Ectodermal cell (in vitro differentiated cells): ENCODE measurements around the gene SMYD3.

Experiments used
- H3K27ac ChIP-seq: 2 replicates; pipeline ENCODE4 v1.7.0; 2013; ENCODE audit warnings: mild to moderate bottlenecking, low read depth, low read length; ENCODE audit not compliant: insufficient read depth, poor library complexity, severe bottlenecking
- H3K27me3 ChIP-seq: 2 replicates; pipeline ENCODE4 v1.7.0; 2013; ENCODE audit warnings: mild to moderate bottlenecking, low read length; ENCODE audit not compliant: insufficient read depth, control insufficient read depth, poor library complexity, severe bottlenecking
- H3K36me3 ChIP-seq: one replicate; pipeline ENCODE4 v1.7.0; 2013; ENCODE audit warnings: low read length; ENCODE audit not compliant: control insufficient read depth, insufficient read depth
- H3K4me1 ChIP-seq: one replicate; pipeline ENCODE4 v1.7.0; 2013; ENCODE audit warnings: low read length; ENCODE audit not compliant: control insufficient read depth, insufficient read depth
- H3K4me3 ChIP-seq: 2 replicates; pipeline ENCODE4 v1.7.0; 2013; ENCODE audit warnings: low read depth, low read length, control low read depth; ENCODE audit not compliant: insufficient read depth
- H3K9me3 ChIP-seq: 2 replicates; pipeline ENCODE4 v1.7.0; 2013; ENCODE audit warnings: mild to moderate bottlenecking, low read length, moderate library complexity; ENCODE audit not compliant: control insufficient read depth
- WGBS, 2 experiments: methylation state at CpG; one replicate each; pipeline ENCODE4 v1.1.7; 2013; ENCODE audit warnings: missing lambda C conversion rate in 2 of 2; 5-methylcytosine and 5-hydroxymethylcytosine counted together

SMYD3 gene

DNA sequence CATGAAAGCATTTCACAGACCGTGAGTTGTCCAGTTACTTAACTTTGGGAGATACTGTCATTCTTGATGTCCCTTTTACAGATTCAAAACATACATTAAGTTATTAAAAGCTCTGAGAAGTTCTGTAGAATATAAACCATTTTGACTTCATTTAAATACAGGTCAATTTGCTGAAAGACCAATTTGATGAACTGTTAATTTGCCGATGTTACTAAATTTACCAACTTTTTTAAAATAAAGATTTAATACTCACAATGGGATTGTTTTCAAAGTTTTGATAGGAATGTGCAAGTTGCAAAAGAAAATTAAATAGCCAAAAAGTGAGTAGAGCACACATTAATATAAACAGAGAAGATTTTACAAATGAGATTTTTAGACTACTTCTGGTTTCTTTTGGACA, 666.1 kb downstream of the SMYD3 start:
- H3K27me3 ChIP-seq: no peaks in the 10 kb centered on the region
- H3K4me1 ChIP-seq: peaks cover 5% of the 10 kb centered on the region
- WGBS, 2 experiments: 83 to 96% methylated on average over 1 of the region's 2 CpGs
- no peaks in the 10 kb centered on the region for H3K36me3 ChIP-seq
- no peak overlapping the region for H3K27ac ChIP-seq
- H3K9me3 ChIP-seq: no peaks in the 10 kb centered on the region
- H3K4me3 ChIP-seq: no peak overlapping the region

DNA sequence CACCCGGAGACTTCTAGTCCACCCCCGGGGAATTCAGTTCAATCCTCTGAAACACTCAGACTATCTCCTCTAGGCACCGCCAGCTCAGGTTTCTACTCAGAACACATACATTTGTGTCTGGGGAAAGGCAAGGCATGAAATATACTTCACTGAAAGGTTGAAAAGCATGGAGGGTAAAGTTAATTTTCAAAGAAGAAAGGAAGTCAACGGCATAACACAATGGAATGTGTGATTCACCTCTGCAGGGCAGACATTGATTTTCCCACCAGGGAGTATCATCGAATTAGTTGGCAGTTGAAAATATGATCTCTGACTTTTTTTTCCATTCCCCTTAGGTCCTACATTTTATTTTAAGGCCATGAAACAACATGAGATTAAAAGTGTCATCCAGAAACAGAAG, 669.4 kb downstream of the SMYD3 start:
- no peaks in the 10 kb centered on the region for H3K27me3 ChIP-seq
- 77 to 88% methylated on average over 4 to 5 of the region's 5 CpGs for WGBS, 2 experiments
- H3K27ac ChIP-seq: no peak overlapping the region
- H3K4me1 ChIP-seq: peaks cover 5% of the 10 kb centered on the region
- no peak overlapping the region for H3K4me3 ChIP-seq
- no peaks in the 10 kb centered on the region for H3K9me3 ChIP-seq
- H3K36me3 ChIP-seq: no peaks in the 10 kb centered on the region

- 97 to 99% methylated on average over 6 of the region's 6 CpGs for WGBS, 2 experiments
- no peaks in the 10 kb centered on the region for H3K9me3 ChIP-seq
- H3K4me3 ChIP-seq: no peak overlapping the region
- no peaks in the 10 kb centered on the region for H3K36me3 ChIP-seq
- no peak overlapping the region for H3K27ac ChIP-seq
- H3K4me1 ChIP-seq: peaks cover 5% of the 10 kb centered on the region
- H3K27me3 ChIP-seq: no peaks in the 10 kb centered on the region
Measured at GRCh38 chr1:245835386-245835785, 671.7 kb downstream of the SMYD3 start.

- H3K27ac ChIP-seq: no peak overlapping the region
- WGBS, 2 experiments: 88 to 92% methylated on average over 5 of the region's 5 CpGs
- no peaks in the 10 kb centered on the region for H3K36me3 ChIP-seq
- no peak overlapping the region for H3K4me3 ChIP-seq
- peaks cover 5% of the 10 kb centered on the region for H3K4me1 ChIP-seq
- H3K9me3 ChIP-seq: no peaks in the 10 kb centered on the region
- no peaks in the 10 kb centered on the region for H3K27me3 ChIP-seq
Measured at GRCh38 chr1:245834002-245834401, 673.1 kb downstream of the SMYD3 start.

- Histone ChIP-seq H3K4me3 (no peak overlapping the region), H3K36me3 (no peaks in the 10 kb centered on the region), H3K27me3 (no peaks in the 10 kb centered on the region), H3K27ac (no peak overlapping the region), H3K9me3 (no peaks in the 10 kb centered on the region), H3K4me1 (peaks cover 5% of the 10 kb centered on the region)
- WGBS, 2 experiments: 93 to 96% methylated on average over 6 to 7 of the region's 7 CpGs
Measured at GRCh38 chr1:245832771-245833527, 674.1 kb downstream of the SMYD3 start.

DNA sequence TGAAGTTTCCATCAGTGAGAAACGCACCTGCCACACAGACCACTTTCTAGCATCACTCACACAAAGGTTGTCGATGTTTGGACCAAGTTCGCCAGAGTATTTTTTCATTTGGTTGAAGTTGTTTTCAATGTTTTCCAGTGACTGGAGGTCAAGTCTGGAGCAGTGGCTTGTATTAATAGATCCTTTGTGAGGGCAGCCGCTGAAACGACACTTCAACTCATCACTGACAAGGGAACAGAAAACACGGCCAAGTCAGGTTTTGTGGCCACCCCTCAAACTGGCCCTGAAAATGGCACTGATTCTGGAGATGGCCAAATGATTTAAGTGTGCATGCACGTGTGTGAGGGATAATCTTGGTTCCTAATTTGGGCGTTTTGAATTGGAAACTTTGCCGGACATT, 675.6 kb downstream of the SMYD3 start:
- WGBS, 2 experiments: 83 to 84% methylated on average over 9 of the region's 9 CpGs
- no peaks in the 10 kb centered on the region for H3K27me3 ChIP-seq
- no peaks in the 10 kb centered on the region for H3K9me3 ChIP-seq
- H3K27ac ChIP-seq: no peak overlapping the region
- H3K4me3 ChIP-seq: no peak overlapping the region
- no peaks in the 10 kb centered on the region for H3K36me3 ChIP-seq
- H3K4me1 ChIP-seq: no peaks in the 10 kb centered on the region

DNA sequence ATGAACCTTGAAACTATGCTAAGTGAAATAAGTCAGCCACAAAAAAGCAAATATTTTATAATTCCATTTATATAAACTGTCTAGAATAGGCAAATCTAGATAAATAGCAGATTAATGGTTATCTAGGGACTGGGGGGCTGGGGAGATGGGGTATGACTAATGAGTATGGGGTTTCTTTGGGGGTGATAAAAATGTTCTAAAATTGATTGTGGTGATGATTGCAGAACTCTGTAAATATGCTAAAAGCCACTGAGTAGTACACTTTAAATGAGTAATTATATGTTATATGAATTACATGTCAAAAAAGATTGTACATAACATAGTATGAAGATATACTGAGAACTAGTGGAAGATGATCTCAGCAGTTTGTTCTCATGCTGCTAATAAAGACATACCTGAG, 677.3 kb downstream of the SMYD3 start:
- Histone ChIP-seq H3K27ac (no peak overlapping the region), H3K27me3 (no peaks in the 10 kb centered on the region), H3K36me3 (no peaks in the 10 kb centered on the region), H3K9me3 (no peaks in the 10 kb centered on the region), H3K4me1 (no peaks in the 10 kb centered on the region), H3K4me3 (no peak overlapping the region)

DNA sequence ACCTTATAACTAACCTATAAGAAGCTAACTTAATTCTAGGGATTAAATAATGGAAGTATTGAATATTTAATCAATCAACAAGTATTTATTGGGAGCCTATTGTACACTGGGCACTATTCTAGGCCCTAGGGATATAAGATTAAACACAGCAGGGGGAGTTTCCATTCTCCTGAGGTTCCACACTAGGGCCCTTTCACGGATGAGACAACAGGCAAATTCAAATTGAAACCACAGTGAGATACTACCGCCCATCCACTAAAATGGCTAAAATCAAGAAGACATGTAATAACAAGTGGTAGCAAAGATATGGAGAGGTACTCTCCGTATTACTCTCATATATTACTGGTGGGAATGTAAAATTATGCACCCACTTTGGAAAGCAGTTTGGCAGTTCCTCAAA, 677.9 kb downstream of the SMYD3 start:
- Histone ChIP-seq H3K4me3 (no peak overlapping the region), H3K9me3 (no peaks in the 10 kb centered on the region), H3K36me3 (no peaks in the 10 kb centered on the region), H3K27me3 (no peaks in the 10 kb centered on the region), H3K27ac (no peak overlapping the region), H3K4me1 (no peaks in the 10 kb centered on the region)
- WGBS, 2 experiments: 90 to 91% methylated on average over 1 to 3 of the region's 3 CpGs

DNA sequence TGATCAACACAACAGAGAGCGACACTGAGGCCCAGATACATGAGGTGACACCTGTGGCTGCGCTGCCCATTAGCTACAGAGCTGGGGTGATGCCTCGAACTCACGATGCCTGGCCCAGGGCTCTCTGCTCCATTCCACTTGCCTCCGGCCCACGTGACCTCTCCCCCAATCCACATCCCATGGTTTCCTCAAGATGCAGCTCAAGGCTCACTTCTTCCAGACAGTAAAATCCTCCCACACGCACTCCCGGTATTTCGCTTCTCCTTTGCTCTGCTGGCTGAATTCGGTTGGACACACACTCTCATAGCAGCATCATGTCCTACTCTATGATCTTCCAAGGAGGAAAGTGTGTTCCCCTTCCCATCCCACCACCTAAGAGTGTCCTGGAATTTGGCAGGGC, 679.8 kb downstream of the SMYD3 start:
- Histone ChIP-seq H3K27me3 (no peaks in the 10 kb centered on the region), H3K4me3 (no peak overlapping the region), H3K9me3 (no peaks in the 10 kb centered on the region), H3K4me1 (no peaks in the 10 kb centered on the region), H3K36me3 (no peaks in the 10 kb centered on the region), H3K27ac (no peak overlapping the region)
- 90 to 95% methylated on average over 10 of the region's 10 CpGs for WGBS, 2 experiments

DNA sequence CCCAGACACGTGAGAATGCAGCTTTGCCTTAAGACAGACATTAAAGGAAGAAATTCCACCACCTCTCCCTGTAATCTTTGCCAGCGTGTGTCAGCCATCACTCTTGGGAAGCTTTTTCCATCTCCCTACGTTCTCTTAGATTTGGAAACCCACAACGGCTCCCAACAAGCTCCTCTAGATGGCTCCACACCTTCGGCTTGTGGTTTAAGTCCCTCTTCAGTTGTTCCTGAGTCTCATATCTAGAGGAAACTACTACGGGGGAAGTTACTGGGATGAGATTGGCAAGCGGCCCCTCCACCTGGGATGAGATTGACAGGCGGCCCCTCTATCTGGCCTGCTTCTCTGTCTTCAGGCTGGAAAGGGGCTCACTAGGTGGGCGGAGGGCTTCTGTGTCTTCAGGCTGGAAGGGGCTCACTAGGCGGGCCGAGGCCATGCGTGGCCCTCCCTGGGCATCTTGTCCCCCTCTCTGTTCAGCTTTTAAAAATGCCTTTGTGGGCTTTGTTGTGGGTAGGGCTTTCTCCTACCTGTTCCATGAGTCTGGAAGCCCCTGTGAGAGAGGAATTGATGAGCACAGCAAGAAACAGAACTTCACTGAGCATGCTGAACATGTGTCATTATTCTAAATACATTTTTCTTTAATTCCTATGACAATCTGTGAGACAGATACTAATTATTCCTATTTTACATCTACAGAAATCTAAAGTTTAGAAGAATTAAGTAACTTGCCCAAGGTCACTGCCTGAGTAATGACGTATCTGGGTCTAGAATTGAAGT, 681.8 kb downstream of the SMYD3 start:
- H3K9me3 ChIP-seq: no peaks in the 10 kb centered on the region
- no peak overlapping the region for H3K4me3 ChIP-seq
- no peaks in the 10 kb centered on the region for H3K4me1 ChIP-seq
- WGBS, 2 experiments: 90 to 91% methylated on average over 13 of the region's 13 CpGs
- no peak overlapping the region for H3K27ac ChIP-seq
- H3K27me3 ChIP-seq: no peaks in the 10 kb centered on the region
- no peaks in the 10 kb centered on the region for H3K36me3 ChIP-seq
